B cell (primary cell): ENCODE data around the gene BEND7. TPM values are rescaled to one million over a fixed set of nuclear protein-coding genes. Genes with fewer than 3 reads are reported as not detected.

Experiments used
- ATAC-seq: fragments of 200-7000 bp; cut with Tn5 transposase; one replicate; pipeline ENCODE4 v1.10.0; 2021; ENCODE audit warnings: low read depth, mild to moderate bottlenecking, moderate number of reproducible peaks, moderate library complexity
- CTCF ChIA-PET: fragments of 350-600 bp; sonication (Branson Sonifier 250); formaldehyde crosslinking; loops from one replicate; lab custom pipeline; 2021; ENCODE audit warnings: antibody characterized with exemption, inconsistent platforms; lab: Charles Lee
- POLR2A ChIA-PET: fragments of 350-600 bp; sonication (Branson Sonifier 250); formaldehyde crosslinking; loops from one replicate; lab custom pipeline; 2021; ENCODE audit warnings: antibody characterized with exemption; lab: Charles Lee
- DNase-seq: peaks from one replicate; pipeline ENCODE4 v3.0.0; 2013
- H2AFZ ChIP-seq: 2 replicates; pipeline ENCODE4 v1.6.1; 2012; ENCODE audit warnings: mild to moderate bottlenecking, low read depth, low read length; ENCODE audit not compliant: insufficient read depth, poor library complexity, severe bottlenecking
- H3K27ac ChIP-seq, 2 donors: 1 replicate in 1 of 2; 2 replicates in 1 of 2; pipeline ENCODE4 v1.5.1; 2012 to 2013; ENCODE audit warnings: low read length in 2 of 2, mild to moderate bottlenecking in 2 of 2, moderate library complexity in 1 of 2
- H3K27me3 ChIP-seq, 4 experiments: fragments of 200-600 bp in 1 of 4; sonication (generic) in 1 of 4; replicated peaks in 1 of 4; 1 replicate in 2 of 4; 2 replicates in 2 of 4; pipeline versions ENCODE4 v1.6.1 to v1.7.0; 2013 to 2016; ENCODE audit warnings: low read length in 3 of 4, mild to moderate bottlenecking in 2 of 4, mixed read lengths in 1 of 4, moderate library complexity in 1 of 4; ENCODE audit not compliant: insufficient read depth in 4 of 4, control insufficient read depth in 3 of 4; ENCODE audit errors: control extremely low read depth in 1 of 4
- H3K36me3 ChIP-seq, 2 experiments: replicated peaks in 1 of 2; 1 replicate in 1 of 2; 2 replicates in 1 of 2; pipeline versions ENCODE4 v1.6.1 to v1.7.1; 2013; ENCODE audit warnings: low read length in 1 of 2; ENCODE audit not compliant: insufficient read depth in 2 of 2, control insufficient read depth in 1 of 2; ENCODE audit errors: control extremely low read depth in 1 of 2, extremely low read depth in 1 of 2
- H3K4me1 ChIP-seq, 2 donors: fragments of 200-600 bp in 1 of 2; sonication (generic) in 1 of 2; 1 replicate in 1 of 2; 2 replicates in 1 of 2; pipeline versions ENCODE4 v1.5.1 to v1.6.1; 2013 to 2017; ENCODE audit warnings: low read length in 2 of 2; ENCODE audit not compliant: control insufficient read depth in 2 of 2, insufficient read depth in 2 of 2
- H3K4me2 ChIP-seq: replicated peaks from 2 replicates; pipeline ENCODE3; 2012; ENCODE audit warnings: mild to moderate bottlenecking, low read depth, low read length; ENCODE audit not compliant: poor library complexity, severe bottlenecking
- H3K4me3 ChIP-seq, 5 experiments: fragments of 200-600 bp in 1 of 5; sonication (generic) in 1 of 5; 1 replicate in 3 of 5; 2 replicates in 2 of 5; pipeline versions ENCODE4 v1.5.1 to v1.7.0; 2011 to 2016; ENCODE audit warnings: low read length in 4 of 5, mild to moderate bottlenecking in 4 of 5, low read depth in 2 of 5, control low read depth in 1 of 5, moderate library complexity in 1 of 5; ENCODE audit not compliant: insufficient read depth in 1 of 5; ENCODE audit errors: control extremely low read depth in 1 of 5, extremely low read depth in 1 of 5
- H3K79me2 ChIP-seq: fragments of 200-600 bp; sonication (generic); one replicate; pipeline ENCODE4 v1.6.0; 2016; ENCODE audit warnings: low read length; ENCODE audit not compliant: control insufficient read depth, insufficient read depth
- H3K9ac ChIP-seq: fragments of 200-600 bp; sonication (generic); 2 replicates; pipeline ENCODE4 v1.6.1; 2017; ENCODE audit warnings: mild to moderate bottlenecking, low read length, moderate library complexity
- H3K9me3 ChIP-seq, 3 donors: one replicate each; pipeline versions ENCODE4 v1.6.1 to v1.7.1; 2013; ENCODE audit warnings: low read length in 2 of 3; ENCODE audit not compliant: control insufficient read depth in 2 of 3, insufficient read depth in 1 of 3; ENCODE audit errors: control extremely low read depth in 1 of 3
- H4K20me1 ChIP-seq: 2 replicates; pipeline ENCODE4 v1.6.0; 2012; ENCODE audit warnings: mild to moderate bottlenecking, low read length; ENCODE audit not compliant: insufficient read depth, control insufficient read depth, poor library complexity, severe bottlenecking
- H3K27ac Mint-ChIP-seq: one replicate; pipeline ENCODE4 v1.8.0; 2021; ENCODE audit warnings: mixed read lengths
- H3K27me3 Mint-ChIP-seq: one replicate; pipeline ENCODE4 v1.8.0; 2021; ENCODE audit warnings: mixed read lengths
- H3K4me1 Mint-ChIP-seq: one replicate; pipeline ENCODE4 v1.8.0; 2021; ENCODE audit warnings: mixed read lengths
- H3K4me3 Mint-ChIP-seq: one replicate; pipeline ENCODE4 v1.8.0; 2021; ENCODE audit warnings: mixed read lengths
- H3K9me3 Mint-ChIP-seq: one replicate; pipeline ENCODE4 v1.8.0; 2022; ENCODE audit warnings: mixed read lengths; ENCODE audit not compliant: insufficient read depth
- EZH2 ChIP-seq: IDR thresholded peaks from 2 replicates; pipeline ENCODE4 v1.6.1; 2012; ENCODE audit warnings: borderline replicate concordance, low read depth, mild to moderate bottlenecking, moderate library complexity, low read length; ENCODE audit not compliant: insufficient read depth, poor library complexity, severe bottlenecking
- whole genome bisulfite sequencing: methylation state at CpG from one replicate; pipeline ENCODE4 v1.1.5; 2013; ENCODE audit warnings: missing lambda C conversion rate; ENCODE audit not compliant: insufficient coverage; 5-methylcytosine and 5-hydroxymethylcytosine counted together
- intact Hi-C: fragments of 100-400 bp; cut with micrococcal nuclease; formaldehyde crosslinking; loops from one replicate; pipeline ENCODE4 v1.10.0; 2022
- polyA plus RNA-seq: library from polyadenylated mRNA; depleted of rRNA; stranded (reverse); fragments of >200 nt; gene quantifications from 2 replicates; pipeline ENCODE4 v1.2.3, GENCODE V29; 2012
- total RNA-seq, 2 donors: library from RNA; stranded (reverse); fragments of 120-200 nt in 1 of 2; gene quantifications; 1 replicate in 1 of 2; 2 replicates in 1 of 2; pipeline versions ENCODE4 v1.2.3 to v1.2.4, GENCODE V29; 2013 to 2022
- TF ChIP-seq, protein P1 (sequence below): fragments of 200-600 bp; IDR thresholded peaks from one replicate; pipeline ENCODE4 v1.8.0; 2022; ENCODE audit warnings: antibody characterized with exemption, mild to moderate bottlenecking

Gene BEND7
- total and polyA plus RNA-seq, 2 donors (not counting 1 experiment from before 2014, with no cell fraction given): 0.10 TPM; not detected in 1

GRCh38 chr10:13481690-13482089 is 47.1 kb downstream of the BEND7 start:
- Histone ChIP-seq H3K79me2 (no peaks in the 10 kb centered on the region), H3K27ac (no peak overlapping the region), H2AFZ (no peak overlapping the region), H3K4me2 (no peak overlapping the region), H3K27me3 (peaks cover 0 to 4% (median 2%) of the 10 kb centered on the region in 4 experiments), H4K20me1 (no peaks in the 10 kb centered on the region), H3K4me1 (peaks cover 14 to 22% of the 10 kb centered on the region in 2 donors), H3K9me3 (no peaks in the 10 kb centered on the region), H3K36me3 (no peaks in the 10 kb centered on the region), H3K9ac (no peak overlapping the region), H3K4me3 (no peak overlapping the region)
- CTCF ChIA-PET: interaction anchor here (0.9 kb wide), 1 partner anchor 11 kb away, joined by 3 read pairs; no protein-coding TSS in a partner anchor
- no peak for TF ChIP-seq EZH2
- TF ChIP-seq, protein P1, sequence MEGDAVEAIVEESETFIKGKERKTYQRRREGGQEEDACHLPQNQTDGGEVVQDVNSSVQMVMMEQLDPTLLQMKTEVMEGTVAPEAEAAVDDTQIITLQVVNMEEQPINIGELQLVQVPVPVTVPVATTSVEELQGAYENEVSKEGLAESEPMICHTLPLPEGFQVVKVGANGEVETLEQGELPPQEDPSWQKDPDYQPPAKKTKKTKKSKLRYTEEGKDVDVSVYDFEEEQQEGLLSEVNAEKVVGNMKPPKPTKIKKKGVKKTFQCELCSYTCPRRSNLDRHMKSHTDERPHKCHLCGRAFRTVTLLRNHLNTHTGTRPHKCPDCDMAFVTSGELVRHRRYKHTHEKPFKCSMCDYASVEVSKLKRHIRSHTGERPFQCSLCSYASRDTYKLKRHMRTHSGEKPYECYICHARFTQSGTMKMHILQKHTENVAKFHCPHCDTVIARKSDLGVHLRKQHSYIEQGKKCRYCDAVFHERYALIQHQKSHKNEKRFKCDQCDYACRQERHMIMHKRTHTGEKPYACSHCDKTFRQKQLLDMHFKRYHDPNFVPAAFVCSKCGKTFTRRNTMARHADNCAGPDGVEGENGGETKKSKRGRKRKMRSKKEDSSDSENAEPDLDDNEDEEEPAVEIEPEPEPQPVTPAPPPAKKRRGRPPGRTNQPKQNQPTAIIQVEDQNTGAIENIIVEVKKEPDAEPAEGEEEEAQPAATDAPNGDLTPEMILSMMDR: no peak
- 93% methylated on average over 9 of the region's 10 CpGs for WGBS
- ATAC-seq (no peak), DNase-seq (no peak)
- POLR2A ChIA-PET: no interaction called here
- Mint-ChIP-seq H3K27me3 (peaks cover 8% of the 10 kb centered on the region), H3K27ac (no peak overlapping the region), H3K4me1 (peaks cover 26% of the 10 kb centered on the region), H3K9me3 (no peaks in the 10 kb centered on the region), H3K4me3 (no peak overlapping the region)
- intact Hi-C loops: no loop called here

DNA sequence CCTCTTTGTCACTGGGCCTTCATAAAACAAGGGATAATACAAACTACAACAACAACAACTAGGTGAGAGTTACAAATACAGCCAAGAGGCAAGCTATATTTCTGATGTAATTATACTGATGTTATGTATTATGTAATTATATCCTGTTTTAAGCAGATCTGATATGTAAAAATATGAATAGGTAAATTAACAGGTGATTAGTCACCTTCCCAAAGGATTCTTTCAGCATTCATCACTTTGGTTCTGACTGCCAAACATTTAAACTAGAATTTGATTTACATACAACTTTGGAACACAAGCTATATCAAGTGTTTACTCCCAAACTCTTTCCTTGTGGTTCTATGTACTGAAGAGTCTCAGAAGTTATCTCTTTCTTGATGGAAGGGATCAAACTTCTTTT is 53.7 kb downstream of the BEND7 start:
- Histone ChIP-seq H3K4me1 (no peaks in the 10 kb centered on the region), H3K27ac (no peak overlapping the region), H3K79me2 (no peaks in the 10 kb centered on the region), H4K20me1 (no peaks in the 10 kb centered on the region), H3K9ac (no peak overlapping the region), H3K4me3 (no peak overlapping the region), H3K27me3 (peaks cover 0 to 4% (median 2%) of the 10 kb centered on the region in 4 experiments), H3K36me3 (no peaks in the 10 kb centered on the region), H3K9me3 (peaks cover 0 to 7% (median 0%) of the 10 kb centered on the region in 3 donors), H3K4me2 (no peak overlapping the region), H2AFZ (no peak overlapping the region)
- H3K27ac Mint-ChIP-seq: no peak overlapping the region
- DNase-seq: no peak
- ChIA-PET POLR2A (no interaction called here), CTCF (interaction anchor here (0.8 kb wide), 1 partner anchor 9 kb away, joined by 3 read pairs; no protein-coding TSS in a partner anchor)
- no peak overlapping the region for H3K4me3 Mint-ChIP-seq
- no peak for ATAC-seq
- no peaks in the 10 kb centered on the region for H3K4me1 Mint-ChIP-seq
- intact Hi-C loops: no loop called here
- H3K27me3 Mint-ChIP-seq: peaks cover 8% of the 10 kb centered on the region
- TF ChIP-seq, protein P1: no peak
- no peak for TF ChIP-seq EZH2
- H3K9me3 Mint-ChIP-seq: no peaks in the 10 kb centered on the region
